ENCODE data around the gene BMAL1.

DNA sequence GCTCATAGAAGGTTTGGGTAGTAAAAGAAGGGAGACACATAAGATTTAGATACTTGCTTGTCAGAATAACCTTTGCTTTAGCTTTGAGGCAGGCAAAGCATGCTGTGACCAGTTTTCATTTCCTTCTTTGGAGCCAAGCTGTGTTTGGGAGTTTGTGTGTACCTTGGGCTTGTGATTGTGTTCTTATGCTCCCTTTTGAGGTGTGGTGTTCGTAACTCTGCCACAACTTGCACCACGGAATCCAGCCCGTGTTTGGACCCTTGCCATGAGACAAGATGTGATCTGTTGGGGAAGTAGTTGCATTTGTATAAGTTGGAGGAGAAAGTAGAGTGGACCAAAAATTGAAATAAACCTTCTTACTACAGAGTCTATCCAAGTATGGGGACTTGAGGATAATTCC lies 34.0 kb downstream of the BMAL1 start:
- TF ChIP-seq, protein P1, sequence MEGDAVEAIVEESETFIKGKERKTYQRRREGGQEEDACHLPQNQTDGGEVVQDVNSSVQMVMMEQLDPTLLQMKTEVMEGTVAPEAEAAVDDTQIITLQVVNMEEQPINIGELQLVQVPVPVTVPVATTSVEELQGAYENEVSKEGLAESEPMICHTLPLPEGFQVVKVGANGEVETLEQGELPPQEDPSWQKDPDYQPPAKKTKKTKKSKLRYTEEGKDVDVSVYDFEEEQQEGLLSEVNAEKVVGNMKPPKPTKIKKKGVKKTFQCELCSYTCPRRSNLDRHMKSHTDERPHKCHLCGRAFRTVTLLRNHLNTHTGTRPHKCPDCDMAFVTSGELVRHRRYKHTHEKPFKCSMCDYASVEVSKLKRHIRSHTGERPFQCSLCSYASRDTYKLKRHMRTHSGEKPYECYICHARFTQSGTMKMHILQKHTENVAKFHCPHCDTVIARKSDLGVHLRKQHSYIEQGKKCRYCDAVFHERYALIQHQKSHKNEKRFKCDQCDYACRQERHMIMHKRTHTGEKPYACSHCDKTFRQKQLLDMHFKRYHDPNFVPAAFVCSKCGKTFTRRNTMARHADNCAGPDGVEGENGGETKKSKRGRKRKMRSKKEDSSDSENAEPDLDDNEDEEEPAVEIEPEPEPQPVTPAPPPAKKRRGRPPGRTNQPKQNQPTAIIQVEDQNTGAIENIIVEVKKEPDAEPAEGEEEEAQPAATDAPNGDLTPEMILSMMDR (IDR thresholded peaks at IDR 0.05 in 8 of 11, conservative IDR thresholded peaks at IDR 0.05 in 3 of 11): no peak
- no peak for TF ChIP-seq POLR2A (IDR thresholded peaks at IDR 0.05)
